Measurements from ENCODE around the gene MRPL47.

DNA sequence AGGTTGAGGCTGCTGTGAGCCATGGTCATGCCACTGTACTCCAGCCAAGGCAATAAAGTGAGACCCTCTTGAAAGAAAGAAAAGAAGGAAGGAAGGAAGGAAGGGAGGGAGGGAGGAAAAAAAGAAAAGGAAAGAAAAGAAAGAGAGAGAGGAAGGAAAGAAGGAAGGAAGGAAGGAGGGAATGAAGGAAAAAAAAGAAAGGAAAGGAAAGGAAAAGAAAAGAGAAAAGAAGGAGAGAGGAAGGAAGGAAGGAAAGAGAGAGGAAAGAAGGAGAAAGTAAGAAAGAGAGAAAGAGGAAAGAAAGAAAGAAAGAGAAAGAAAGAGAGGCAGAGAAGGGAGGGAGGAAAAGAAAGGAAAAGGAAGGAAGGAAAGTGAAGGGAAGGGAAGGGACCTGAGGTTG is 62.1 kb downstream of the MRPL47 start:
- TF ChIP-seq, protein P1, sequence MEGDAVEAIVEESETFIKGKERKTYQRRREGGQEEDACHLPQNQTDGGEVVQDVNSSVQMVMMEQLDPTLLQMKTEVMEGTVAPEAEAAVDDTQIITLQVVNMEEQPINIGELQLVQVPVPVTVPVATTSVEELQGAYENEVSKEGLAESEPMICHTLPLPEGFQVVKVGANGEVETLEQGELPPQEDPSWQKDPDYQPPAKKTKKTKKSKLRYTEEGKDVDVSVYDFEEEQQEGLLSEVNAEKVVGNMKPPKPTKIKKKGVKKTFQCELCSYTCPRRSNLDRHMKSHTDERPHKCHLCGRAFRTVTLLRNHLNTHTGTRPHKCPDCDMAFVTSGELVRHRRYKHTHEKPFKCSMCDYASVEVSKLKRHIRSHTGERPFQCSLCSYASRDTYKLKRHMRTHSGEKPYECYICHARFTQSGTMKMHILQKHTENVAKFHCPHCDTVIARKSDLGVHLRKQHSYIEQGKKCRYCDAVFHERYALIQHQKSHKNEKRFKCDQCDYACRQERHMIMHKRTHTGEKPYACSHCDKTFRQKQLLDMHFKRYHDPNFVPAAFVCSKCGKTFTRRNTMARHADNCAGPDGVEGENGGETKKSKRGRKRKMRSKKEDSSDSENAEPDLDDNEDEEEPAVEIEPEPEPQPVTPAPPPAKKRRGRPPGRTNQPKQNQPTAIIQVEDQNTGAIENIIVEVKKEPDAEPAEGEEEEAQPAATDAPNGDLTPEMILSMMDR (conservative IDR thresholded peaks at IDR 0.05; ENCODE audit: low read depth in 2 of 2) = no peak
- TF ChIP-seq CREB1 (CRISPR knock-in tag; IDR thresholded peaks at IDR 0.05; ENCODE audit: low read depth) (no peak), EZH2phosphoT487 (IDR thresholded peaks at IDR 0.05; ENCODE audit: unreplicated experiment) (no peak)

Data from GM23338 (cell line).